ENCODE measurements around the gene MRPS5.

GRCh38 chr2:95055262-95055661, 66.3 kb downstream of the MRPS5 start:
- TF ChIP-seq RXRA (IDR thresholded peaks at IDR 0.05): no peak
- no peak for TF ChIP-seq ZBTB33 (IDR thresholded peaks at IDR 0.05)
- TF ChIP-seq CTCF (IDR thresholded peaks at IDR 0.05; ENCODE audit: low read depth, low read length, missing input control): no peak
- TF ChIP-seq TAF1 (conservative IDR thresholded peaks at IDR 0.05): no peak
- no peak for TF ChIP-seq JUND (IDR thresholded peaks at IDR 0.05)
- TF ChIP-seq EGR1 (IDR thresholded peaks at IDR 0.05; ENCODE audit: low read depth in 2 of 2): no peak
- no peak for TF ChIP-seq MAX (IDR thresholded peaks at IDR 0.05)
- TF ChIP-seq GABPA (IDR thresholded peaks at IDR 0.05 in 1 of 2, conservative IDR thresholded peaks at IDR 0.05 in 1 of 2): no peak
- no peak for TF ChIP-seq SP1 (IDR thresholded peaks at IDR 0.05)
